Erythroblast (primary cell): ENCODE data around the gene ACER1.

Experiments used
- GATA1 ChIP-seq: IDR thresholded peaks from 2 replicates; pipeline ENCODE4 v1.6.1; 2011; ENCODE audit warnings: low read depth, mild to moderate bottlenecking, control low read depth, low read length, moderate library complexity
- POLR2A ChIP-seq: IDR thresholded peaks from 2 replicates; pipeline ENCODE4 v1.6.1; 2011; ENCODE audit warnings: mild to moderate bottlenecking, low read length

DNA sequence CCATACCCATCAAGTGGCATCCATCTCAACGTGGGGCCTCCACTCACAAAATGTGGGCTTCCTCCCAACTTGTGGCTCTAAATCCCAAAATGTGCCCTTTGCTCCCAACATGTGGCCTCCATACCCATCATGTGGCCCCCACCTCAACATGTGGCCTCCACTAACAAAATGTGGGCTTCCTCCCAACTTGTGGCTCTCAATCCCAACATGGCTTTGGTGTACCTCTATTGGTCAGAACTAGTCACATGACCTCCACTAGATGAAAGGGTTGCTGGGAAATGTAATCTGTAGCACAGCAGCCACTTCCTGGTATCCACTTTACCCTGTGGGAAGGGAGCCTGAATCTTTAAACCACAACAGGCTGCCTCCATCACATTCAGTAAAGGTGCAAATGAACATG lies 10.1 kb upstream of the ACER1 start:
- no peak for TF ChIP-seq POLR2A
- no peak for TF ChIP-seq GATA1
